Spleen (tissue), 11 donors: ENCODE measurements around the gene CABLES2. TPM values are rescaled to one million over a fixed set of nuclear protein-coding genes. Genes with fewer than 3 reads are reported as not detected.
A peak's percentile ranks its signal among the peaks of the same experiment; 100 is the strongest.

ENCODE experiments used
- DNase-seq: peaks from one replicate; pipeline ENCODE4 v3.0.0-alpha.2; 2020
- H3K27ac ChIP-seq, 8 donors: fragments of 200-600 bp; sonication (generic) in 7 of 8; 1 replicate in 4 of 8; 2 replicates in 4 of 8; pipeline versions ENCODE4 v1.5.0 to v1.8.0; 2016 to 2021; ENCODE audit warnings: inconsistent platforms in 4 of 8, mild to moderate bottlenecking in 4 of 8, moderate library complexity in 1 of 8
- H3K27me3 ChIP-seq, 7 donors: fragments of 200-600 bp; sonication (generic) in 6 of 7; replicated peaks in 1 of 7; 1 replicate in 4 of 7; 2 replicates in 3 of 7; pipeline versions ENCODE4 v1.5.0 to v1.8.0; 2016 to 2021; ENCODE audit warnings: inconsistent platforms in 3 of 7, mild to moderate bottlenecking in 1 of 7
- H3K36me3 ChIP-seq, 6 donors: fragments of 200-600 bp; sonication (generic) in 5 of 6; 1 replicate in 4 of 6; 2 replicates in 2 of 6; pipeline versions ENCODE4 v1.5.0 to v1.8.0; 2016 to 2021; ENCODE audit warnings: inconsistent platforms in 2 of 6
- H3K4me1 ChIP-seq, 6 donors: fragments of 200-600 bp; sonication (generic) in 5 of 6; 1 replicate in 3 of 6; 2 replicates in 3 of 6; pipeline versions ENCODE4 v1.5.0 to v1.8.0; 2016 to 2021; ENCODE audit warnings: inconsistent platforms in 3 of 6
- H3K4me3 ChIP-seq, 8 donors: fragments of 200-600 bp; sonication (generic) in 7 of 8; 1 replicate in 4 of 8; 2 replicates in 4 of 8; pipeline versions ENCODE4 v1.5.0 to v1.8.0; 2016 to 2021; ENCODE audit warnings: inconsistent platforms in 4 of 8, mild to moderate bottlenecking in 4 of 8, moderate library complexity in 2 of 8
- H3K9me3 ChIP-seq, 8 donors: fragments of 200-600 bp; sonication (generic) in 7 of 8; 1 replicate in 4 of 8; 2 replicates in 4 of 8; pipeline versions ENCODE4 v1.5.0 to v1.8.0; 2016 to 2021; ENCODE audit warnings: inconsistent platforms in 4 of 8
- POLR2A ChIP-seq, 3 donors: fragments of 450-650 bp; IDR thresholded peaks; one replicate each; pipeline ENCODE4 v1.5.1; 2017; ENCODE audit warnings: antibody characterized with exemption in 3 of 3, mild to moderate bottlenecking in 1 of 3
- POLR2AphosphoS5 ChIP-seq, 3 donors: sonication (generic); formaldehyde crosslinking; IDR thresholded peaks; one replicate each; pipeline ENCODE4 v1.5.1; 2017; ENCODE audit warnings: antibody characterized with exemption in 3 of 3
- WGBS, 5 donors: extraction: QIAGEN DNeasy Blood & Tissue Kit in 3 of 5; methylation state at CpG; one replicate each; pipeline versions ENCODE4 v1.1.5 to v1.1.7; 2013 to 2018; 5-methylcytosine and 5-hydroxymethylcytosine counted together
- intact Hi-C: fragments of 100-400 bp; cut with DNase I; formaldehyde crosslinking; loops from one replicate; pipeline ENCODE4 v1.15.0; 2023; ENCODE audit warnings: low total_unique reads
- polyA plus RNA-seq, 3 donors: library from polyadenylated mRNA; stranded (reverse); fragments of 200-250 nt; gene quantifications; one replicate each; pipeline ENCODE4 v1.2.1, GENCODE V29; 2013
- total RNA-seq, 7 donors: library from RNA; depleted of rRNA in 3 of 7; stranded (reverse); fragments of >200 nt in 3 of 7; fragmentation: NEBNext Ultra II Directional in 4 of 7; extraction: Animal tissue kit (Norgen Biotek cat#: 25700) in 4 of 7; gene quantifications; one replicate each; pipeline versions ENCODE4 v1.1.0 to v1.2.1, GENCODE V29; 2016 to 2021
- TF ChIP-seq, protein P1 (sequence below), 11 experiments: fragments of 200-600 bp in 7 of 11; fragments of 450-650 bp in 4 of 11; sonication (generic) in 4 of 11; IDR thresholded peaks in 8 of 11; conservative IDR thresholded peaks in 3 of 11; 1 replicate in 7 of 11; 2 replicates in 4 of 11; pipeline versions ENCODE4 v1.4.0 to v1.8.0; 2016 to 2021; ENCODE audit warnings: antibody characterized with exemption in 11 of 11, inconsistent platforms in 4 of 11, mild to moderate bottlenecking in 1 of 11
- donor health status: healthy with polysubstance abuse.
- donor health status: DM: no; HTN: no; CAD: no; lungs with moderate emphysema.
- donor health status: DM: no; HTN: no; CAD: no.
- donor health status: Bipolar disorder and iron deficiency.
- donor health status: healthy.
- donor health status: DM: no; HTN: no; CAD: no.
- donor health status: DM: yes; HTN: yes; CAD: no.

Gene CABLES2
- total and polyA plus RNA-seq, 10 donors: 2.0 to 5.9 (median 4.0) TPM

DNA sequence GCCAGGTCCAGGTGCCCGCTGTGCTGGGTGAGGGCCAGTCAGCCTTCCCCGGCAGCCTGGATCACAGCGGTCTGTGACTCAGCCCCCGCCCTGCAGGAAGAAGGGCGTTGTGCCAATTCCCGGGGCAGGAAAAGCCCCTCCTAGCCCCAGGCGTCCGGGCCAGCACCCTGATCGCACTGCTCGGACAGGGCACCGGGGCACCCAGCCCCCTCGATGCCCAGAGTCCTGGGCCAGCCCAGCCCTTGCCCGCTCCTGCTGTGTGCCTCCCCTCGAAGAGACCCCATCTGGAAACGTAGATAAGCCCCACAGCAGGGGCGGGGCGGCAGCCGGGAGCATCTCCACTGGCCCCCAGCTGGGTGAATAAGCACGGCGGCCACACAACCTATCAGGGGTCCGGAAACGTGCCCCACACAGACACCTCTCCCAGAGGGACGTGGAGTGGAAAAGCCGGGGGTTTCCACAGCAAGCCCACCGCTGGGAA, 49.9 kb downstream of the CABLES2 start:
- intact Hi-C loops: no loop called here
- Histone ChIP-seq H3K27me3 (peaks cover 0 to 6% (median 0%) of the 10 kb centered on the region in 7 donors), H3K4me3 (peak overlapping the region in 2 of 8 donors; percentile 3 to 40), H3K27ac (peak overlapping the region; percentile 53 to 87 (median 79)), H3K36me3 (peaks cover 0 to 27% (median 0%) of the 10 kb centered on the region in 6 donors), H3K9me3 (no peaks in the 10 kb centered on the region), H3K4me1 (peaks cover 26 to 87% (median 61%) of the 10 kb centered on the region in 6 donors)
- TF ChIP-seq POLR2A (IDR thresholded peaks at IDR 0.05) (no peak), POLR2AphosphoS5 (IDR thresholded peaks at IDR 0.05) (peak; percentile 65 to 85 (median 77))
- WGBS, 5 donors: 28 to 35% (median 29%) methylated on average over 6 to 25 of the region's 25 CpGs
- DNase-seq: no peak

DNA sequence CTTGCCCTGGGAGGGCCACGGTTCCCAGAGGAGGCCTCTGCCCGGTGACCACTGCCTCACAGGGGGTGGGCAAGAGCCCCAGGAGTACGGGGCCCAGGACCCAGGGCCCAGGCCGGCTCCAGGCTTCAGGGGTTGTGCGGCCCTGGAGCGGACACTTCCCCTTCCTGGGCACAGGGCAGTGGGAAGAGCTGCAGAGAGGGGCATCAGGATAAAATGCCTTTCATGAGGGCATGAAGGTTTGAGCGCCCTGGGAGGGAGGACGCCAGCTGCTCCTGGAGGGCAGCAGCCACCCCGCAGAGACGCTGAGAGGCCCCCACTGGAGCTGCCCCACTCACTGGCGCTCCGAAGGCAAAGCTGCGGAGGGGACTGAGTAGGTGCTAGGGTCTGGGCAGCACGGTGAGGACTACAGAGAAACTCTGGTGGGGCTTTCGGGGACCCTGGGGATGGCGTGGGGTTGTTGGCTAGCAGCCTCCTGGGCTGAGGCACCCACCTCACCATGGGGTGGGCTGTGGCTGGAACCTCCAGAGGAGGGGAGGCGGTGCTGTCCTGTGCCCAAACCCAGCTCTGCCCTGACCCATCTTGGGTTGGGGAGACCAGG, 50.4 kb downstream of the CABLES2 start:
- Histone ChIP-seq H3K9me3 (no peaks in the 10 kb centered on the region), H3K27me3 (peaks cover 0 to 6% (median 0%) of the 10 kb centered on the region in 7 donors), H3K4me1 (peaks cover 26 to 81% (median 58%) of the 10 kb centered on the region in 6 donors), H3K4me3 (peak overlapping the region in 2 of 8 donors; percentile 3 to 40), H3K36me3 (peaks cover 0 to 27% (median 1%) of the 10 kb centered on the region in 6 donors), H3K27ac (peak overlapping the region; percentile 53 to 87 (median 79))
- intact Hi-C loops: no loop called here
- no peak for DNase-seq
- TF ChIP-seq POLR2AphosphoS5 (IDR thresholded peaks at IDR 0.05): no peak
- TF ChIP-seq, protein P1, sequence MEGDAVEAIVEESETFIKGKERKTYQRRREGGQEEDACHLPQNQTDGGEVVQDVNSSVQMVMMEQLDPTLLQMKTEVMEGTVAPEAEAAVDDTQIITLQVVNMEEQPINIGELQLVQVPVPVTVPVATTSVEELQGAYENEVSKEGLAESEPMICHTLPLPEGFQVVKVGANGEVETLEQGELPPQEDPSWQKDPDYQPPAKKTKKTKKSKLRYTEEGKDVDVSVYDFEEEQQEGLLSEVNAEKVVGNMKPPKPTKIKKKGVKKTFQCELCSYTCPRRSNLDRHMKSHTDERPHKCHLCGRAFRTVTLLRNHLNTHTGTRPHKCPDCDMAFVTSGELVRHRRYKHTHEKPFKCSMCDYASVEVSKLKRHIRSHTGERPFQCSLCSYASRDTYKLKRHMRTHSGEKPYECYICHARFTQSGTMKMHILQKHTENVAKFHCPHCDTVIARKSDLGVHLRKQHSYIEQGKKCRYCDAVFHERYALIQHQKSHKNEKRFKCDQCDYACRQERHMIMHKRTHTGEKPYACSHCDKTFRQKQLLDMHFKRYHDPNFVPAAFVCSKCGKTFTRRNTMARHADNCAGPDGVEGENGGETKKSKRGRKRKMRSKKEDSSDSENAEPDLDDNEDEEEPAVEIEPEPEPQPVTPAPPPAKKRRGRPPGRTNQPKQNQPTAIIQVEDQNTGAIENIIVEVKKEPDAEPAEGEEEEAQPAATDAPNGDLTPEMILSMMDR (IDR thresholded peaks at IDR 0.05 in 8 of 11, conservative IDR thresholded peaks at IDR 0.05 in 3 of 11): no peak
- TF ChIP-seq POLR2A (IDR thresholded peaks at IDR 0.05): no peak
- 53 to 68% (median 60%) methylated on average over 14 to 17 of the region's 17 CpGs for WGBS, 5 donors

DNA sequence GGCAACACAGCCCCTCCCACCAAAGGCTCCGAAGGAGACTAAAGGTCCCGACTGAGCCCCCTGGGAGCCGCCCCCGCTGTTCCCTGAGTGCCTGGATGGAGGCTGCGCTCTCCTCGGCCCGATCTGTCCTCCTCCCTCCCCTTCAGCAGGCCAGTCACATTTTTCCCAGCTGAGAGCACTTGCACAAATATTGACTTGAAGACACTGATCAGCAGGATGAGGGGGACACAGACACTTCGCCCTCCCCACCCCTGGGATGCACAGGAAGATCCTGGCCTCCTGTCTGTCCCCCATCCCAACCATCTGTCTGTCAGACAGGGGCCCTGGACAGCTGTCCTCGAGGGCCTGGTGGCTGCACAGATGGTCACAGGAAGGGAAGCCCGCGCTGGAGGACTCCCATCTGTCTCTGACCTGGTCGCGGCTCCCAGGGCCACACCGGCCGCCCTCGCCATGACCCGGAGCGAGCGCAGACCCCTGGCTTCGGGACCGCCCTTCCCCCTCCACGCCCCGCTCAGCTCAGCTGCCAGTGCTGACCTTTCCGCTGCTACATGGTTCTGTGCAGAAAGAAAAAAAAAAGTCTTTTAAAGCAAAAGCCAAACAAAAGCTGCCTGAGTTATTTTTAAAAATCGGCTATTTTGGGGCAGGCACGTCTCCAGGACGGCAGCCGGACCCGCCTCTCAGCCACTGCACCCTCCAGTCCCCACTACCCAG, 51.1 kb downstream of the CABLES2 start:
- Histone ChIP-seq H3K4me3 (peak overlapping the region in 1 of 8 donors; percentile 40), H3K27me3 (peaks cover 0 to 6% (median 0%) of the 10 kb centered on the region in 7 donors), H3K27ac (peak overlapping the region; percentile 53 to 87 (median 79)), H3K36me3 (peaks cover 0 to 27% (median 5%) of the 10 kb centered on the region in 6 donors), H3K9me3 (no peaks in the 10 kb centered on the region), H3K4me1 (peaks cover 26 to 75% (median 51%) of the 10 kb centered on the region in 6 donors)
- no peak for DNase-seq
- intact Hi-C loops: no loop called here
- WGBS, 5 donors: 46 to 63% (median 60%) methylated on average over 27 to 29 of the region's 29 CpGs
- TF ChIP-seq, protein P1 (IDR thresholded peaks at IDR 0.05 in 8 of 11, conservative IDR thresholded peaks at IDR 0.05 in 3 of 11): no peak
- peak; percentile 38 to 77 (median 75) for TF ChIP-seq POLR2AphosphoS5 (IDR thresholded peaks at IDR 0.05)
- TF ChIP-seq POLR2A (IDR thresholded peaks at IDR 0.05): no peak

DNA sequence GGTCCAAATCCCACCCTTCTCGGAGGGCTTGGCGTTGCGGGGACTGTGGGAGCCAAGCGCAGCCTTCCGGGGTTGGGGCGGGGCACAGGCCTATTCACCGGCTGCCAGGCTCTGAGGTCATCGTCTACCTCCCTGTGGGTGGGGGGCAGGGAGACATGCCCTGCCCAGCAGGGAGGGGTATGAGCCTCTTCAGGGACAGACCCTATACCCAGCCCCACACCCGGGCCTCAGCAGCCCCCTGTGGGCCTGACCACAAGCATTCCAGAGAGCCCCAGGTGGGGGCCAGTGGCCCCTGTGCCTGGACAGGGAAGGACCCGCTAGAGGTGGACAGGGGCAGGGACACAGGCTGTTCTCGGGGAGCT, 51.6 kb downstream of the CABLES2 start:
- H3K4me3 ChIP-seq: no peak overlapping the region
- no peaks in the 10 kb centered on the region for H3K9me3 ChIP-seq
- no peak for DNase-seq
- TF ChIP-seq POLR2AphosphoS5 (IDR thresholded peaks at IDR 0.05): no peak
- TF ChIP-seq, protein P1 (IDR thresholded peaks at IDR 0.05 in 8 of 11, conservative IDR thresholded peaks at IDR 0.05 in 3 of 11): no peak
- TF ChIP-seq POLR2A (IDR thresholded peaks at IDR 0.05): no peak
- intact Hi-C loops: no loop called here
- peaks cover 0 to 28% (median 9%) of the 10 kb centered on the region in 6 donors for H3K36me3 ChIP-seq
- peaks cover 26 to 70% (median 48%) of the 10 kb centered on the region in 6 donors for H3K4me1 ChIP-seq
- peak overlapping the region in 7 of 8 donors; percentile 53 to 87 (median 82) for H3K27ac ChIP-seq
- H3K27me3 ChIP-seq: peaks cover 0 to 6% (median 0%) of the 10 kb centered on the region in 7 donors
- 59 to 78% (median 68%) methylated on average over 1 to 11 of the region's 11 CpGs for WGBS, 5 donors
